HG03103 (cell line): ENCODE measurements around the gene SH2D4B.

Experiments
- ATAC-seq: cut with Tn5 transposase; IDR thresholded peaks from one replicate; pipeline ENCODE4 v1.9.1; 2021; ENCODE audit warnings: low read depth; ENCODE audit not compliant: unreplicated experiment

Gene SH2D4B

GRCh38 chr10:80582286-80582960 is 44.7 kb downstream of the SH2D4B start:
- ATAC-seq = no peak

GRCh38 chr10:80583685-80584084 is 46.0 kb downstream of the SH2D4B start:
- ATAC-seq = no peak

GRCh38 chr10:80585812-80586211 is 48.1 kb downstream of the SH2D4B start:
- ATAC-seq = no peak

- no peak for ATAC-seq
These were observed 50.8 kb downstream of the SH2D4B start for GRCh38 chr10:80588546-80588945.

GRCh38 chr10:80589726-80590373 is 52.1 kb downstream of the SH2D4B start:
- peak; percentile 86 for ATAC-seq

- no peak for ATAC-seq
These were observed 53.0 kb downstream of the SH2D4B start for GRCh38 chr10:80590585-80591125.

GRCh38 chr10:80596391-80597257 is 58.9 kb downstream of the SH2D4B start:
- ATAC-seq = peak; percentile 29

GRCh38 chr10:80598084-80598798 is 60.5 kb downstream of the SH2D4B start:
- peak; percentile 48 for ATAC-seq

- no peak for ATAC-seq
These were observed 61.2 kb downstream of the SH2D4B start for GRCh38 chr10:80598951-80599350.

- ATAC-seq = peak; percentile 67
These were observed 61.7 kb downstream of the SH2D4B start for GRCh38 chr10:80599424-80599847.

GRCh38 chr10:80600256-80600655 is 62.6 kb downstream of the SH2D4B start:
- no peak for ATAC-seq

GRCh38 chr10:80602881-80603280 is 65.2 kb downstream of the SH2D4B start:
- ATAC-seq = no peak

GRCh38 chr10:80603516-80603915 is 65.8 kb downstream of the SH2D4B start:
- ATAC-seq = no peak

GRCh38 chr10:80608706-80609105 is 71.0 kb downstream of the SH2D4B start:
- ATAC-seq = no peak

- no peak for ATAC-seq
These were observed 71.6 kb downstream of the SH2D4B start for GRCh38 chr10:80609331-80609730.

- ATAC-seq = no peak
These were observed 73.9 kb downstream of the SH2D4B start for GRCh38 chr10:80611481-80612185.

GRCh38 chr10:80612261-80612660 is 74.6 kb downstream of the SH2D4B start:
- ATAC-seq = no peak

- no peak for ATAC-seq
These were observed 75.9 kb downstream of the SH2D4B start for GRCh38 chr10:80613466-80614170.
